Right atrium auricular region (tissue), 2 donors: Measurements from ENCODE around the gene CCDC33. TPM values are rescaled to one million over a fixed set of nuclear protein-coding genes. Genes with fewer than 3 reads are reported as not detected.

Experiments
- DNase-seq: peaks from one replicate; pipeline ENCODE4 v3.0.0-alpha.2; 2019; ENCODE audit warnings: low spot score
- H3K27ac ChIP-seq, 2 donors: fragments of 200-600 bp; sonication (generic); 1 replicate in 1 of 2; 2 replicates in 1 of 2; pipeline ENCODE4 v1.5.1; 2016 to 2019
- H3K27me3 ChIP-seq, 2 donors: fragments of 200-600 bp; sonication (generic); one replicate each; pipeline versions ENCODE4 v1.5.1 to v1.6.0; 2017 to 2019
- H3K36me3 ChIP-seq: fragments of 200-600 bp; sonication (generic); one replicate; pipeline ENCODE4 v1.5.1; 2016
- H3K4me1 ChIP-seq, 2 donors: fragments of 200-600 bp; sonication (generic); one replicate each; pipeline versions ENCODE4 v1.5.1 to v1.6.0; 2017 to 2019
- H3K4me3 ChIP-seq, 2 donors: fragments of 200-600 bp; sonication (generic); 1 replicate in 1 of 2; 2 replicates in 1 of 2; pipeline ENCODE4 v1.5.1; 2017 to 2019; ENCODE audit warnings: mild to moderate bottlenecking in 1 of 2, moderate library complexity in 1 of 2
- H3K9me3 ChIP-seq, 2 donors: fragments of 200-600 bp; sonication (generic); one replicate each; pipeline ENCODE4 v1.5.1; 2019
- total RNA-seq, 2 donors: library from RNA; depleted of rRNA; stranded (reverse); fragments of >200 nt; gene quantifications; one replicate each; pipeline ENCODE4 v1.1.0, GENCODE V29; 2016
- TF ChIP-seq, protein P1 (sequence below), 2 donors: fragments of 200-600 bp; sonication (generic); IDR thresholded peaks; one replicate each; pipeline ENCODE4 v1.5.1; 2019; ENCODE audit warnings: antibody characterized with exemption in 2 of 2

CCDC33 gene
- total RNA-seq, 2 donors from 2014 or later: not detected

DNA sequence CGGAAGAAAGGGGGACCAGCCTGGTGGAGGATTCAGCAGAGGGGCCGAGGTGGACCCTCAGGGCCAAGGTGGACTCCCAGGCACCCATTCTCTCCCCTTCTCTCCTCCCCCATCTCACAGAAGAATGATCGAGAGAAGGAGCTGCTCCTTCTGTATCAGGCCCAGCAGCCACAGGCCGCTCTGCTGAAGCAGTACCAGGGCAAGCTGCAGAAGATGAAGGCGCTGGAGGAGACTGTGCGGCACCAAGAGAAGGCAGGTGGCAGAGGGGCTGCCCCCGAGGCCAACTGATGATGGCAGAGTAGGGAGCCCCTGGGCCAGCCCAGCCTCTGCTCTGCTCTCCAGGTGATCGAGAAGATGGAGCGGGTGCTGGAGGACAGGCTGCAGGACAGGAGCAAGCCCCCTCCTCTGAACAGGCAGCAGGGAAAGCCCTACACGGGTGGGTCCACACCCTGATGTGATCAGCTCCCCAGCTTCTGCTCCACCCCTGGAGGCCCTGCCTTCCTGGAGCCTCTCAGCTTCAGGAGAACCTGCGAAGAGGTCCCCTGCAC is 94.8 kb downstream of the CCDC33 start:
- TF ChIP-seq, protein P1, sequence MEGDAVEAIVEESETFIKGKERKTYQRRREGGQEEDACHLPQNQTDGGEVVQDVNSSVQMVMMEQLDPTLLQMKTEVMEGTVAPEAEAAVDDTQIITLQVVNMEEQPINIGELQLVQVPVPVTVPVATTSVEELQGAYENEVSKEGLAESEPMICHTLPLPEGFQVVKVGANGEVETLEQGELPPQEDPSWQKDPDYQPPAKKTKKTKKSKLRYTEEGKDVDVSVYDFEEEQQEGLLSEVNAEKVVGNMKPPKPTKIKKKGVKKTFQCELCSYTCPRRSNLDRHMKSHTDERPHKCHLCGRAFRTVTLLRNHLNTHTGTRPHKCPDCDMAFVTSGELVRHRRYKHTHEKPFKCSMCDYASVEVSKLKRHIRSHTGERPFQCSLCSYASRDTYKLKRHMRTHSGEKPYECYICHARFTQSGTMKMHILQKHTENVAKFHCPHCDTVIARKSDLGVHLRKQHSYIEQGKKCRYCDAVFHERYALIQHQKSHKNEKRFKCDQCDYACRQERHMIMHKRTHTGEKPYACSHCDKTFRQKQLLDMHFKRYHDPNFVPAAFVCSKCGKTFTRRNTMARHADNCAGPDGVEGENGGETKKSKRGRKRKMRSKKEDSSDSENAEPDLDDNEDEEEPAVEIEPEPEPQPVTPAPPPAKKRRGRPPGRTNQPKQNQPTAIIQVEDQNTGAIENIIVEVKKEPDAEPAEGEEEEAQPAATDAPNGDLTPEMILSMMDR (IDR thresholded peaks at IDR 0.05): no peak
- Histone ChIP-seq H3K4me1 (no peaks in the 10 kb centered on the region), H3K36me3 (no peaks in the 10 kb centered on the region), H3K9me3 (no peaks in the 10 kb centered on the region), H3K27ac (no peak overlapping the region), H3K27me3 (no peaks in the 10 kb centered on the region), H3K4me3 (no peak overlapping the region)
- no peak for DNase-seq

DNA sequence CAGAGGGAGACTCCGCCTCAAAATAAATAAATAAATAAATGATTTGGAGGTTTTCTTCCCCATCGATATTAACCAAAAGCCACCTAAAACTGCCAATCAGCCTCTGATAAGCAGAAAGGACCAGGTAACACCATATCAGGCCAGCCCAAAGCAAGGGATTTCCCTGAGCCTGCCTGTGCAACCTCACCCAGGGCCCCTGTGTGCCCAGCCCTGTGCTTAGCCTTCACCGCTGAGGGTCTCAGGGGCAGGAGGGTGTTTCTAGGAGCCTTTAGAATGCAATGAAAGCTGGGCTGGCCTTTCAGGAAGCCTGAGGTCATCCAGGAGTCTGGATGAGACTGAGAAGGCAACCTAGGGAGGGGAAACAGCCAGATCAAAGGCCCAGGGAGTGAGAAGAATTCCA is 95.9 kb downstream of the CCDC33 start:
- no peaks in the 10 kb centered on the region for H3K4me1 ChIP-seq
- H3K36me3 ChIP-seq: no peaks in the 10 kb centered on the region
- no peaks in the 10 kb centered on the region for H3K27me3 ChIP-seq
- H3K27ac ChIP-seq: no peak overlapping the region
- no peak overlapping the region for H3K4me3 ChIP-seq
- no peaks in the 10 kb centered on the region for H3K9me3 ChIP-seq
- no peak for DNase-seq
- TF ChIP-seq, protein P1 (IDR thresholded peaks at IDR 0.05): no peak

DNA sequence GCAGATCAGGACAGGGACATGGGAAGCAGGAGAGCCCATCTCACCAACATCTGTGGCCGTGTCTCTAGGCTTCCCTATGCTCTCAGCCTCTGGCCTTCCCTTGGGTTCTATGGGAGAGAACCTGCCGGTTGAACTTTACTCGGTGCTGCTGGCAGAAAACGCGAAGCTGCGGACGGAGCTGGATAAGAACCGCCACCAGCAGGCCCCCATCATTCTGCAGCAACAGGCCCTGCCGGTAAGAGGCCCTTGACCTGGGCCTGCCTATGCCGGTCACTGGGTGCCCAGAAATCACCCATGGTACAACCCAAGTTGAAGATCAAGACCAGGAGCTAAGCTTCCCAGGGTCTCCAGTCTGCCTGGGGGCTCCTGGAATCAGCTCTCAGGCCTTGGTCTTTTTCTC is 96.5 kb downstream of the CCDC33 start:
- H3K27ac ChIP-seq: no peak overlapping the region
- TF ChIP-seq, protein P1 (IDR thresholded peaks at IDR 0.05): no peak
- H3K27me3 ChIP-seq: no peaks in the 10 kb centered on the region
- no peak overlapping the region for H3K4me3 ChIP-seq
- DNase-seq: no peak
- no peaks in the 10 kb centered on the region for H3K36me3 ChIP-seq
- H3K9me3 ChIP-seq: no peaks in the 10 kb centered on the region
- no peaks in the 10 kb centered on the region for H3K4me1 ChIP-seq

DNA sequence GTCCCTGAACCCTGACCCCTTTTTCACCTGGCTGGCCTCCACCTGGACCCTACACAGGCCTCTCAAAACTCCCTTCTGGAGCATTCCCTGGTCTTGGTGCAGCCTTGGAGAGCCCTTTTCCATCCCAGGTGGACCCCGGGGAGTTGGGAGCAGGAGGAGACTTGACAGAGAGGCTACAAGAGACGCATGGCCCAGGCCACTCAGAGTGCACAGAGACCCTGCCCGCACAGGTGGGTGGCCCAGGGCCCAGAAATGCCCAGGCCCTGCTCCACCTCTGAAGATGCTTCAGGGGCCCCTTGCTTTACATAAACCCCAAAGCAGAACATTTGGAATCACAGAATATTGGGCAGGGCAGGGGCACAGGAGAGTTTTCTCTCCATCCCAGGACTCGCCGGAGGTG is 97.0 kb downstream of the CCDC33 start:
- Histone ChIP-seq H3K27me3 (no peaks in the 10 kb centered on the region), H3K36me3 (no peaks in the 10 kb centered on the region), H3K4me1 (no peaks in the 10 kb centered on the region), H3K27ac (no peak overlapping the region), H3K4me3 (no peak overlapping the region), H3K9me3 (no peaks in the 10 kb centered on the region)
- TF ChIP-seq, protein P1 (IDR thresholded peaks at IDR 0.05): no peak
- DNase-seq: no peak

DNA sequence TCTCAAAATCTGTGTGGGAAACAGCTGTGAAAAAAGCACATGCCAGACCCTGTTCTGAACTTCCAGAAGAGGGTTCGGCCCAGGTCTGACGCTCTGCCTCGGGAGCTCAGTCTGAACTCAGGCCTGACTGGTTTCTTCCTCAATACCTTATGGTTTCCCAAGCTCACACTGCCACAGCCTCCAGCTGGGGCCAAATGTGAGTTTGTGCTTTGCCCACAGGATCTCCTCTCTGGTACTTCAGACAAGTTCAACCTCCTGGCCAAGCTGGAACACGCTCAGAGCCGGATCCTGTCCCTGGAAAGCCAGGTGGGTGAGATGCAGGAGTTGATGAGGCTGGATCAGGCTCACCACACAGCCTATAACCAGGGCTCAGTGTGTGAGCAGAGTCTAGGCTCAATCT is 97.5 kb downstream of the CCDC33 start:
- no peaks in the 10 kb centered on the region for H3K4me1 ChIP-seq
- H3K36me3 ChIP-seq: no peaks in the 10 kb centered on the region
- H3K27me3 ChIP-seq: no peaks in the 10 kb centered on the region
- H3K27ac ChIP-seq: no peak overlapping the region
- no peak overlapping the region for H3K4me3 ChIP-seq
- no peaks in the 10 kb centered on the region for H3K9me3 ChIP-seq
- TF ChIP-seq, protein P1 (IDR thresholded peaks at IDR 0.05): no peak
- DNase-seq: no peak

DNA sequence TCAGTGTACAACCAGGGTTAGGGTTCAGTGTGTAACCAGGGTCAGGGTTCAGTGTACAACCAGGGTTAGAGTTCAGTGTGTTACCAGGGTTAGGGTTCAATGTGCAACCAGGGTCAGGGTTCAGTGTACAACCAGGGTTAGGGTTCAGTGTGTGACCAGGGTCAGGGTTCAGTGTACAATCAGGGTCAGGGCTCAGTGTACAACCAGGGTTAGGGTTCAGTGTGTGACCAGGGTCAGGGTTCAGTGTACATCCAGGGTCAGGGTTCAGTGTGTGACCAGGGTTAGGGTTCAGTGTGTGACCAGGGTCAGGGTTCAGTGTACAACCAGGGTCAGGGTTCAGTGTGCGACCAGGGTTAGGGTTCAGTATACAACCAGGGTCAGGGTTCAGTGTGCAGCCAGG is 98.0 kb downstream of the CCDC33 start:
- no peaks in the 10 kb centered on the region for H3K27me3 ChIP-seq
- TF ChIP-seq, protein P1 (IDR thresholded peaks at IDR 0.05): no peak
- no peak overlapping the region for H3K27ac ChIP-seq
- no peaks in the 10 kb centered on the region for H3K9me3 ChIP-seq
- H3K36me3 ChIP-seq: no peaks in the 10 kb centered on the region
- H3K4me3 ChIP-seq: no peak overlapping the region
- DNase-seq: no peak
- H3K4me1 ChIP-seq: no peaks in the 10 kb centered on the region
